Liver (tissue), 9 donors: Measurements from ENCODE around the gene SLC25A22. TPM values are rescaled to one million over a fixed set of nuclear protein-coding genes. Genes with fewer than 3 reads are reported as not detected.

Source experiments
- DNase-seq: peaks from one replicate; pipeline ENCODE4 v3.0.0-alpha.2; 2017; ENCODE audit warnings: low spot score
- H3K27ac ChIP-seq, 2 donors: one replicate each; pipeline ENCODE4 v1.7.0; 2013; ENCODE audit warnings: inconsistent platforms in 2 of 2, low read length in 2 of 2, control low read depth in 1 of 2, low read depth in 1 of 2, mild to moderate bottlenecking in 1 of 2
- H3K27me3 ChIP-seq, 4 donors: one replicate each; pipeline versions ENCODE4 v1.6.1 to v1.7.0; 2013; ENCODE audit warnings: low read length in 3 of 4, inconsistent platforms in 1 of 4, mild to moderate bottlenecking in 1 of 4, moderate library complexity in 1 of 4; ENCODE audit not compliant: control insufficient read depth in 4 of 4, insufficient read depth in 4 of 4
- H3K36me3 ChIP-seq, 4 donors: one replicate each; pipeline versions ENCODE4 v1.6.1 to v1.7.0; 2013; ENCODE audit warnings: low read length in 3 of 4, mild to moderate bottlenecking in 3 of 4, low read depth in 1 of 4, moderate library complexity in 1 of 4; ENCODE audit not compliant: control insufficient read depth in 4 of 4, insufficient read depth in 3 of 4
- H3K4me1 ChIP-seq, 4 donors: one replicate each; pipeline versions ENCODE4 v1.6.1 to v1.7.0; 2013; ENCODE audit warnings: low read length in 3 of 4, mild to moderate bottlenecking in 3 of 4, moderate library complexity in 1 of 4; ENCODE audit not compliant: control insufficient read depth in 4 of 4, insufficient read depth in 4 of 4
- H3K4me3 ChIP-seq, 3 donors: one replicate each; pipeline versions ENCODE4 v1.6.1 to v1.7.0; 2013; ENCODE audit warnings: low read length in 3 of 3, control low read depth in 1 of 3, low read depth in 1 of 3, mild to moderate bottlenecking in 1 of 3
- H3K9ac ChIP-seq, 2 donors: one replicate each; pipeline ENCODE4 v1.7.0; 2013; ENCODE audit warnings: low read length in 2 of 2, mild to moderate bottlenecking in 2 of 2, moderate library complexity in 2 of 2, control low read depth in 1 of 2, low read depth in 1 of 2
- H3K9me3 ChIP-seq, 4 donors: one replicate each; pipeline versions ENCODE4 v1.6.1 to v1.7.0; 2013; ENCODE audit warnings: low read length in 3 of 4; ENCODE audit not compliant: control insufficient read depth in 4 of 4
- EGR1 ChIP-seq, 2 donors: IDR thresholded peaks; 2 replicates each; pipeline ENCODE4 v1.6.1; 2016 to 2018; ENCODE audit warnings: antibody characterized with exemption in 2 of 2, low read depth in 2 of 2
- FOXA1 ChIP-seq: IDR thresholded peaks from 2 replicates; pipeline ENCODE4 v1.6.1; 2016; ENCODE audit warnings: antibody characterized with exemption
- FOXA2 ChIP-seq: IDR thresholded peaks from 2 replicates; pipeline ENCODE4 v1.6.1; 2016; ENCODE audit warnings: antibody characterized with exemption
- HNF4A ChIP-seq, 2 donors: conservative IDR thresholded peaks; 2 replicates each; pipeline ENCODE4 v1.6.1; 2016; ENCODE audit warnings: antibody characterized with exemption in 2 of 2, mild to moderate bottlenecking in 2 of 2
- HNF4G ChIP-seq: IDR thresholded peaks from 2 replicates; pipeline ENCODE4 v1.6.1; 2016; ENCODE audit warnings: antibody characterized with exemption
- JUND ChIP-seq, 2 donors: IDR thresholded peaks; 2 replicates each; pipeline ENCODE4 v1.6.1; 2016; ENCODE audit warnings: antibody characterized with exemption in 2 of 2
- NR2F2 ChIP-seq: IDR thresholded peaks from 2 replicates; pipeline ENCODE4 v1.6.1; 2016; ENCODE audit warnings: antibody characterized with exemption
- RAD21 ChIP-seq, 2 donors: IDR thresholded peaks; 2 replicates each; pipeline ENCODE4 v1.6.1; 2016; ENCODE audit warnings: antibody characterized with exemption in 2 of 2, mild to moderate bottlenecking in 2 of 2
- RXRA ChIP-seq, 2 donors: IDR thresholded peaks; 2 replicates each; pipeline ENCODE4 v1.6.1; 2017 to 2018; ENCODE audit warnings: antibody characterized with exemption in 2 of 2, mild to moderate bottlenecking in 1 of 2
- SP1 ChIP-seq: IDR thresholded peaks from 2 replicates; pipeline ENCODE4 v1.6.1; 2018; ENCODE audit warnings: antibody characterized with exemption, mild to moderate bottlenecking
- TAF1 ChIP-seq: conservative IDR thresholded peaks from 2 replicates; pipeline ENCODE4 v1.6.1; 2016; ENCODE audit warnings: antibody characterized with exemption, mild to moderate bottlenecking
- YY1 ChIP-seq: IDR thresholded peaks from 2 replicates; pipeline ENCODE4 v1.6.1; 2016; ENCODE audit warnings: antibody characterized with exemption, mild to moderate bottlenecking
- whole genome bisulfite sequencing: extraction: QIAGEN DNeasy Blood & Tissue Kit; methylation state at CpG from one replicate; pipeline ENCODE4 v1.1.7; 2013; 5-methylcytosine and 5-hydroxymethylcytosine counted together
- polyA plus RNA-seq, 2 donors: library from polyadenylated mRNA; stranded (reverse) in 1 of 2; unstranded in 1 of 2; fragments of 200-250 nt in 1 of 2; fragments of >200 nt in 1 of 2; fragmentation: Nextera tagmentation in 1 of 2; extraction: Ambion mirVana in 1 of 2; gene quantifications; one replicate each; pipeline versions ENCODE4 v1.2.1 to v1.2.3, GENCODE V29; 2013 to 2015
- total RNA-seq, 2 donors: library from RNA; depleted of rRNA; stranded (reverse); fragments of >200 nt; gene quantifications; one replicate each; pipeline ENCODE4 v1.2.3, GENCODE V29; 2014
- TF ChIP-seq, protein P1 (sequence below): IDR thresholded peaks from 2 replicates; pipeline ENCODE4 v1.6.1; 2016; ENCODE audit warnings: antibody characterized with exemption
- TF ChIP-seq, protein P2 (sequence below): IDR thresholded peaks from 2 replicates; pipeline ENCODE4 v1.6.1; 2016; ENCODE audit warnings: antibody characterized with exemption
- TF ChIP-seq, protein P3 (sequence below): IDR thresholded peaks from 2 replicates; pipeline ENCODE4 v1.6.1; 2016; ENCODE audit warnings: antibody characterized with exemption, mild to moderate bottlenecking
- TF ChIP-seq, protein P4 (sequence below): fragments of 150-350 bp; IDR thresholded peaks from 2 replicates; pipeline ENCODE4 v1.5.1; 2017; ENCODE audit warnings: improper control_type of control experiment, low read depth, low read length; ENCODE audit not compliant: missing input control
- donor health status: healthy.
- donor health status: healthy.
- donor health status: healthy.
- donor health status: healthy.
- donor health status: healthy.

Gene SLC25A22
- total and polyA plus RNA-seq, 4 donors: 5.3 to 26.8 (median 12.1) TPM

DNA sequence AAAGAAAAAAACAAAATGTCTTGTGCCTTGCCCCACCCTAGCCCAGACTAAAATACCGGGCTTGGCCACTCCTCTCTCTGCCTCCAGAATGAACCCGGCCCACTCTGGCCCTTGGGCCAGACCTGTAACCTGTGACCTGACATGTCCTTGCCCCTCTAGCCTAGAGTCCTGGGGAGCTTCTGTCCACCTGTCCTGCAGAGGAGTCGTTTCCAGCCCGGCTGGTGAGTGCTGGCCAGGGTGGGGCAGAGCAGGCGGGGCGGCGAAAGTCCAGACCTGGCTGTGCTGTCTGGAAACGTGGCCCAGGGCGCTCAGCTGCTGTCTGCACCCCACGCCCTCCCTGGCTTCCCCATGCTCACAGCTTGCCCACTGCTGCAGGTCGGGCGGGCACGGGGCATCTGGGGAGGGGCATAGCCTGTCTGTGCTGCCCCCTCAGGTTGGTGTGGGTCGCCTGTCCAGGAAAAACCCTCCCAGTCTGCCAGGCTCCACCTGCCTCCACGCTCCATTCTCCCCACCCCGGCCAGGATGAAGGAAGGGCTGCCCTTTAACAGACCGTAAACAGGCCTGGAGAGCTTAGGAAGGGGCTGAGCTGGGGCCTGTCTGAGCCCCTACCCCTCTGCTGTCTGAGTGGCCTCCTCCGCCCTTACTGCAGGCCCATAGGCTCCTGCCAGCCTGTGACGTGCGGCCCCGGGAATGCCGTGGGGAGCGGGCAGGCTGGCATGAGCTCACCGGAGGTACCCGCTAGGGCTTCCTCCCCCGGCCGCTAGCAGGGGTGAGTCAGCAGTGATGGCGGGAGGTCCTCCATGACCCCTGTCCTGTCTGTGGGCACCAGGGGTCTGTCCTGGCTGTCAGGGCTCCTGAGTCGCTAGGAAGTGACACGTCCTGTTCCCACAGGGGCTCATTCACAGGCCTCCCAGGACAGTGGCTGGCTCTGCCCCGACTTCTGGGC is 36.6 kb upstream of the SLC25A22 start:
- peak overlapping the region; percentile 90 to 99 for H3K27ac ChIP-seq
- TF ChIP-seq FOXA2: no peak
- TF ChIP-seq, protein P1, sequence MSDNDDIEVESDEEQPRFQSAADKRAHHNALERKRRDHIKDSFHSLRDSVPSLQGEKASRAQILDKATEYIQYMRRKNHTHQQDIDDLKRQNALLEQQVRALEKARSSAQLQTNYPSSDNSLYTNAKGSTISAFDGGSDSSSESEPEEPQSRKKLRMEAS: no peak
- TF ChIP-seq JUND (IDR thresholded peaks at IDR 0.05): peak; percentile 30 to 45
- peak in 1 of 2 donors; percentile 49 for TF ChIP-seq EGR1 (IDR thresholded peaks at IDR 0.05; ENCODE audit: low read depth in 2 of 2)
- peak; percentile 83 to 94 for TF ChIP-seq HNF4A (conservative IDR thresholded peaks at IDR 0.05)
- TF ChIP-seq RAD21 (IDR thresholded peaks at IDR 0.05): no peak
- TF ChIP-seq RXRA (IDR thresholded peaks at IDR 0.05): peak; percentile 79 to 93
- TF ChIP-seq YY1: peak; percentile 4
- peak; percentile 77 for TF ChIP-seq NR2F2
- TF ChIP-seq, protein P2, sequence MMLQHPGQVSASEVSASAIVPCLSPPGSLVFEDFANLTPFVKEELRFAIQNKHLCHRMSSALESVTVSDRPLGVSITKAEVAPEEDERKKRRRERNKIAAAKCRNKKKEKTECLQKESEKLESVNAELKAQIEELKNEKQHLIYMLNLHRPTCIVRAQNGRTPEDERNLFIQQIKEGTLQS: no peak
- peak; percentile 64 for TF ChIP-seq SP1
- TF ChIP-seq, protein P3, sequence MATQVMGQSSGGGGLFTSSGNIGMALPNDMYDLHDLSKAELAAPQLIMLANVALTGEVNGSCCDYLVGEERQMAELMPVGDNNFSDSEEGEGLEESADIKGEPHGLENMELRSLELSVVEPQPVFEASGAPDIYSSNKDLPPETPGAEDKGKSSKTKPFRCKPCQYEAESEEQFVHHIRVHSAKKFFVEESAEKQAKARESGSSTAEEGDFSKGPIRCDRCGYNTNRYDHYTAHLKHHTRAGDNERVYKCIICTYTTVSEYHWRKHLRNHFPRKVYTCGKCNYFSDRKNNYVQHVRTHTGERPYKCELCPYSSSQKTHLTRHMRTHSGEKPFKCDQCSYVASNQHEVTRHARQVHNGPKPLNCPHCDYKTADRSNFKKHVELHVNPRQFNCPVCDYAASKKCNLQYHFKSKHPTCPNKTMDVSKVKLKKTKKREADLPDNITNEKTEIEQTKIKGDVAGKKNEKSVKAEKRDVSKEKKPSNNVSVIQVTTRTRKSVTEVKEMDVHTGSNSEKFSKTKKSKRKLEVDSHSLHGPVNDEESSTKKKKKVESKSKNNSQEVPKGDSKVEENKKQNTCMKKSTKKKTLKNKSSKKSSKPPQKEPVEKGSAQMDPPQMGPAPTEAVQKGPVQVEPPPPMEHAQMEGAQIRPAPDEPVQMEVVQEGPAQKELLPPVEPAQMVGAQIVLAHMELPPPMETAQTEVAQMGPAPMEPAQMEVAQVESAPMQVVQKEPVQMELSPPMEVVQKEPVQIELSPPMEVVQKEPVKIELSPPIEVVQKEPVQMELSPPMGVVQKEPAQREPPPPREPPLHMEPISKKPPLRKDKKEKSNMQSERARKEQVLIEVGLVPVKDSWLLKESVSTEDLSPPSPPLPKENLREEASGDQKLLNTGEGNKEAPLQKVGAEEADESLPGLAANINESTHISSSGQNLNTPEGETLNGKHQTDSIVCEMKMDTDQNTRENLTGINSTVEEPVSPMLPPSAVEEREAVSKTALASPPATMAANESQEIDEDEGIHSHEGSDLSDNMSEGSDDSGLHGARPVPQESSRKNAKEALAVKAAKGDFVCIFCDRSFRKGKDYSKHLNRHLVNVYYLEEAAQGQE: peak; percentile 56
- peak; percentile 34 for TF ChIP-seq HNF4G
- TF ChIP-seq FOXA1: no peak
- TF ChIP-seq, protein P4, sequence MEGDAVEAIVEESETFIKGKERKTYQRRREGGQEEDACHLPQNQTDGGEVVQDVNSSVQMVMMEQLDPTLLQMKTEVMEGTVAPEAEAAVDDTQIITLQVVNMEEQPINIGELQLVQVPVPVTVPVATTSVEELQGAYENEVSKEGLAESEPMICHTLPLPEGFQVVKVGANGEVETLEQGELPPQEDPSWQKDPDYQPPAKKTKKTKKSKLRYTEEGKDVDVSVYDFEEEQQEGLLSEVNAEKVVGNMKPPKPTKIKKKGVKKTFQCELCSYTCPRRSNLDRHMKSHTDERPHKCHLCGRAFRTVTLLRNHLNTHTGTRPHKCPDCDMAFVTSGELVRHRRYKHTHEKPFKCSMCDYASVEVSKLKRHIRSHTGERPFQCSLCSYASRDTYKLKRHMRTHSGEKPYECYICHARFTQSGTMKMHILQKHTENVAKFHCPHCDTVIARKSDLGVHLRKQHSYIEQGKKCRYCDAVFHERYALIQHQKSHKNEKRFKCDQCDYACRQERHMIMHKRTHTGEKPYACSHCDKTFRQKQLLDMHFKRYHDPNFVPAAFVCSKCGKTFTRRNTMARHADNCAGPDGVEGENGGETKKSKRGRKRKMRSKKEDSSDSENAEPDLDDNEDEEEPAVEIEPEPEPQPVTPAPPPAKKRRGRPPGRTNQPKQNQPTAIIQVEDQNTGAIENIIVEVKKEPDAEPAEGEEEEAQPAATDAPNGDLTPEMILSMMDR: no peak
- no peak for TF ChIP-seq TAF1
- no peaks in the 10 kb centered on the region for H3K9me3 ChIP-seq
- peak overlapping the region in 2 of 3 donors; percentile 28 to 85 for H3K4me3 ChIP-seq
- H3K27me3 ChIP-seq: no peaks in the 10 kb centered on the region
- 21% methylated on average over 31 of the region's 31 CpGs for WGBS
- H3K36me3 ChIP-seq: peaks cover under 1 to 23% (median 10%) of the 10 kb centered on the region in 4 donors
- no peak for DNase-seq
- H3K4me1 ChIP-seq: peaks cover 34 to 67% (median 48%) of the 10 kb centered on the region in 4 donors
- peak overlapping the region in 1 of 2 donors; percentile 14 for H3K9ac ChIP-seq

DNA sequence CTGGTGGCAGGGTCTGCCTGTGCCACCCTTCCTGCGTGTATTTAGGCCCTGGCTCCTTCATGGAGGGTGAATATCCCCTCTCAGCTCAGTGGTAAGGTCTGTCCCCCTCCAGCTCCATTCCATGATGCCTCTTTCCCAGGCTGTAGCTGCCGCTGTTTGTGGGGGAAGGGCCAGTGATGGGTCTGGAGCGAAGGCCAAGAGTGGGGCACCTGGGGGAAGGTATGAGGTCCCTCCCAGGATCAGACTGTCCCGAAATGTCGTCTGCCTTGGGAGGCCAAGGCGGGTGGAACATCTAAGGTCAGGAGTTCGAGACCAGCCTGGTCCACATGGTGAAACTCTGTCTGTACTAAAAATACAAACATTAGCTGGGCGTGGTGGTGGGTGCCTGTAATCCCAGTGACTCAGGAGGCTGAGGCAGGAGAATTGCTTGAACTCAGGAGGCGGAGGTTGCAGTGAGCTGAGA is 35.8 kb upstream of the SLC25A22 start:
- H3K9ac ChIP-seq: no peak overlapping the region
- H3K27me3 ChIP-seq: no peaks in the 10 kb centered on the region
- H3K4me1 ChIP-seq: peaks cover 40 to 75% (median 56%) of the 10 kb centered on the region in 4 donors
- 35% methylated on average over 9 of the region's 9 CpGs for WGBS
- no peak for DNase-seq
- peaks cover 0 to 17% (median 10%) of the 10 kb centered on the region in 4 donors for H3K36me3 ChIP-seq
- peak overlapping the region; percentile 90 to 99 for H3K27ac ChIP-seq
- H3K9me3 ChIP-seq: no peaks in the 10 kb centered on the region
- TF ChIP-seq NR2F2 (no peak), FOXA1 (no peak), RXRA (IDR thresholded peaks at IDR 0.05) (no peak), SP1 (no peak), EGR1 (IDR thresholded peaks at IDR 0.05; ENCODE audit: low read depth in 2 of 2) (no peak), YY1 (no peak), JUND (IDR thresholded peaks at IDR 0.05) (no peak), HNF4A (conservative IDR thresholded peaks at IDR 0.05) (no peak), HNF4G (no peak)
- TF ChIP-seq, protein P3: no peak
- peak overlapping the region in 1 of 3 donors; percentile 85 for H3K4me3 ChIP-seq
